ENCODE measurements around the gene ABCC8.

The ABCC8 gene

GRCh38 chr11:17383461-17383860, 93.2 kb downstream of the ABCC8 start:
- peak; percentile 77 for DNase-seq

GRCh38 chr11:17382046-17382728, 94.5 kb downstream of the ABCC8 start:
- DNase-seq, result no peak

- DNase-seq, result no peak
These were observed 95.5 kb downstream of the ABCC8 start for GRCh38 chr11:17381156-17381555.

- no peak for DNase-seq
These were observed 97.1 kb downstream of the ABCC8 start for GRCh38 chr11:17379383-17380180.

GRCh38 chr11:17378655-17379054, 98.0 kb downstream of the ABCC8 start:
- no peak for DNase-seq

GRCh38 chr11:17376493-17376892, 100.2 kb downstream of the ABCC8 start:
- DNase-seq, result no peak

GRCh38 chr11:17375547-17375946, 101.1 kb downstream of the ABCC8 start:
- DNase-seq, result no peak

GRCh38 chr11:17371614-17372013, 105.0 kb downstream of the ABCC8 start:
- DNase-seq, result no peak

GRCh38 chr11:17369684-17370243, 106.9 kb downstream of the ABCC8 start:
- no peak for DNase-seq

- no peak for DNase-seq
These were observed 107.6 kb downstream of the ABCC8 start for GRCh38 chr11:17369094-17369493.

GRCh38 chr11:17368551-17368950, 108.1 kb downstream of the ABCC8 start:
- DNase-seq, result no peak

GRCh38 chr11:17366495-17366894, 110.2 kb downstream of the ABCC8 start:
- no peak for DNase-seq

- peak; percentile 83 for DNase-seq
These were observed 122.0 kb downstream of the ABCC8 start for GRCh38 chr11:17354601-17354991.

- DNase-seq, result no peak
These were observed 122.6 kb downstream of the ABCC8 start for GRCh38 chr11:17353821-17354600.

GRCh38 chr11:17352950-17353820, 123.5 kb downstream of the ABCC8 start:
- DNase-seq, result peak; percentile 75

GRCh38 chr11:17351510-17352176, 125.0 kb downstream of the ABCC8 start, which contains the start of gene NCR3LG1:
NCR3LG1 (plus strand) TSS chr11:17351800; CDS start chr11:17351970, 170 bp downstream.
- peak; percentile 95 for DNase-seq

GRCh38 chr11:17351172-17351509, 125.5 kb downstream of the ABCC8 start:
- DNase-seq, result no peak

- peak; percentile 50 for DNase-seq
These were observed 126.0 kb downstream of the ABCC8 start for GRCh38 chr11:17350455-17351171.

GRCh38 chr11:17347676-17348075, 129.0 kb downstream of the ABCC8 start:
- no peak for DNase-seq

- DNase-seq, result peak; percentile 5
These were observed 132.7 kb downstream of the ABCC8 start for GRCh38 chr11:17343907-17344306.

GRCh38 chr11:17343257-17343656, 133.4 kb downstream of the ABCC8 start:
- DNase-seq, result no peak

All from suppressor macrophage treated with lipopolysaccharide for 4 hours (primary cell).